ENCODE data around the gene KCNIP1. TPM values are rescaled to one million over a fixed set of nuclear protein-coding genes. Genes with fewer than 3 reads are reported as not detected.

The KCNIP1 gene
- total and polyA plus RNA-seq, 2 experiments from 2014 or later = 0.43 to 0.80 TPM

- DNase-seq (ENCODE audit: low spot score) = no peak
- H2AFZ ChIP-seq = no peak overlapping the region
- no peak overlapping the region for H3K27ac ChIP-seq
- no peaks in the 10 kb centered on the region for H3K79me2 ChIP-seq
- peaks cover 6% of the 10 kb centered on the region for H3K4me1 ChIP-seq (ENCODE audit: insufficient read depth)
- no peak overlapping the region for H3K4me3 ChIP-seq
- WGBS (ENCODE audit: low lambda C conversion rate, missing lambda C conversion rate) = 84% methylated on average over 8 of the region's 8 CpGs
- H3K4me2 ChIP-seq = no peak overlapping the region
- no peaks in the 10 kb centered on the region for H3K36me3 ChIP-seq (replicated peaks; ENCODE audit: insufficient read depth, low read depth)
- H3K27me3 ChIP-seq = no peaks in the 10 kb centered on the region
- H3K9me3 ChIP-seq (ENCODE audit: low read depth) = no peaks in the 10 kb centered on the region
- no peaks in the 10 kb centered on the region for H3K9me2 ChIP-seq (replicated peaks; ENCODE audit: insufficient read depth)
- H4K20me1 ChIP-seq (ENCODE audit: insufficient read depth, poor library complexity, severe bottlenecking) = no peaks in the 10 kb centered on the region
- no peak for TF ChIP-seq CTCF (IDR thresholded peaks at IDR 0.05; ENCODE audit: poor library complexity)
- no peak for TF ChIP-seq EZH2phosphoT487 (IDR thresholded peaks at IDR 0.05; ENCODE audit: low read depth, severe bottlenecking, unreplicated experiment)
- TF ChIP-seq EZH2 (IDR thresholded peaks at IDR 0.05; ENCODE audit: borderline replicate concordance) = no peak
Measured at GRCh38 chr5:170741801-170742200, 238.0 kb downstream of the KCNIP1 start.

DNA sequence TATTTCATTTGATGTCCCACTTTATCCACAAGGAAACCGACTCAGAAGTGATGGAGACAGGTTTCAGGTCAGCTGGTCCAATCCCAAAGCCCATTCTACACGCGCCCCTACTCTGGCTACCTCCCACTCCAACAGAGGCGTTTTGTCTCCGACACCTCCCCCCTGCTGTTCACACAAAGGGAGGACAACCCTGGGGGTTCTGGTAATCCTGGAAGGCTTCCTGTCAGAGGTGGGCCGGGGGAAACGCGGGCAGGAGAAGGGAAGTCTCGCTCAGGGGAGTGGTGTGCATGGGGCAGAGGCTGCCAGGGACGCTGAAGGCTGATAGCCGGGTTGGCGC, 240.0 kb downstream of the KCNIP1 start:
- no peaks in the 10 kb centered on the region for H3K79me2 ChIP-seq
- peaks cover 6% of the 10 kb centered on the region for H3K4me1 ChIP-seq (ENCODE audit: insufficient read depth)
- H3K27me3 ChIP-seq = no peaks in the 10 kb centered on the region
- no peak for DNase-seq (ENCODE audit: low spot score)
- TF ChIP-seq EZH2phosphoT487 (IDR thresholded peaks at IDR 0.05; ENCODE audit: low read depth, severe bottlenecking, unreplicated experiment) = no peak
- no peak for TF ChIP-seq EZH2 (IDR thresholded peaks at IDR 0.05; ENCODE audit: borderline replicate concordance)
- no peak for TF ChIP-seq CTCF (IDR thresholded peaks at IDR 0.05; ENCODE audit: poor library complexity)
- H3K9me2 ChIP-seq (replicated peaks; ENCODE audit: insufficient read depth) = no peaks in the 10 kb centered on the region
- 16% methylated on average over 7 of the region's 12 CpGs for WGBS (ENCODE audit: low lambda C conversion rate, missing lambda C conversion rate)
- H3K27ac ChIP-seq = no peak overlapping the region
- no peaks in the 10 kb centered on the region for H4K20me1 ChIP-seq (ENCODE audit: insufficient read depth, poor library complexity, severe bottlenecking)
- H2AFZ ChIP-seq = no peak overlapping the region
- H3K36me3 ChIP-seq (replicated peaks; ENCODE audit: insufficient read depth, low read depth) = no peaks in the 10 kb centered on the region
- H3K4me3 ChIP-seq = no peak overlapping the region
- peak overlapping the region; percentile 77 for H3K4me2 ChIP-seq
- no peaks in the 10 kb centered on the region for H3K9me3 ChIP-seq (ENCODE audit: low read depth)

- H3K9me3 ChIP-seq (ENCODE audit: low read depth) = no peaks in the 10 kb centered on the region
- H3K27me3 ChIP-seq = no peaks in the 10 kb centered on the region
- H3K36me3 ChIP-seq (replicated peaks; ENCODE audit: insufficient read depth, low read depth) = no peaks in the 10 kb centered on the region
- no peaks in the 10 kb centered on the region for H4K20me1 ChIP-seq (ENCODE audit: insufficient read depth, poor library complexity, severe bottlenecking)
- peak overlapping the region; percentile 56 for H3K27ac ChIP-seq
- H3K4me2 ChIP-seq = peak overlapping the region; percentile 57
- H3K4me3 ChIP-seq = no peak overlapping the region
- peaks cover 6% of the 10 kb centered on the region for H3K4me1 ChIP-seq (ENCODE audit: insufficient read depth)
- H2AFZ ChIP-seq = no peak overlapping the region
- TF ChIP-seq EZH2 (IDR thresholded peaks at IDR 0.05; ENCODE audit: borderline replicate concordance) = no peak
- DNase-seq (ENCODE audit: low spot score) = peak; percentile 65
- WGBS (ENCODE audit: low lambda C conversion rate, missing lambda C conversion rate) = 22% methylated on average over 12 of the region's 12 CpGs
- H3K9me2 ChIP-seq (replicated peaks; ENCODE audit: insufficient read depth) = no peaks in the 10 kb centered on the region
- no peaks in the 10 kb centered on the region for H3K79me2 ChIP-seq
Measured at GRCh38 chr5:170745481-170746071, 241.8 kb downstream of the KCNIP1 start.

- Histone ChIP-seq H3K4me3 (no peak overlapping the region), H3K27me3 (no peaks in the 10 kb centered on the region), H3K79me2 (no peaks in the 10 kb centered on the region), H4K20me1 (ENCODE audit: insufficient read depth, poor library complexity, severe bottlenecking) (no peaks in the 10 kb centered on the region), H3K9me2 (replicated peaks; ENCODE audit: insufficient read depth) (no peaks in the 10 kb centered on the region), H2AFZ (no peak overlapping the region), H3K27ac (peak overlapping the region; percentile 68), H3K4me2 (peak overlapping the region; percentile 57), H3K4me1 (ENCODE audit: insufficient read depth) (peaks cover 6% of the 10 kb centered on the region), H3K36me3 (replicated peaks; ENCODE audit: insufficient read depth, low read depth) (no peaks in the 10 kb centered on the region), H3K9me3 (ENCODE audit: low read depth) (no peaks in the 10 kb centered on the region)
- TF ChIP-seq CTCF (IDR thresholded peaks at IDR 0.05; ENCODE audit: poor library complexity) (no peak), EZH2 (IDR thresholded peaks at IDR 0.05; ENCODE audit: borderline replicate concordance) (no peak), EZH2phosphoT487 (IDR thresholded peaks at IDR 0.05; ENCODE audit: low read depth, severe bottlenecking, unreplicated experiment) (no peak)
- 72% methylated on average over 10 of the region's 14 CpGs for WGBS (ENCODE audit: low lambda C conversion rate, missing lambda C conversion rate)
- DNase-seq (ENCODE audit: low spot score) = no peak
Measured at GRCh38 chr5:170746075-170746960, 242.5 kb downstream of the KCNIP1 start.

Data from hepatocyte (in vitro differentiated cells).